CD4-positive, alpha-beta T cell treated with Interleukin-17A for 1 hour (primary cell): ENCODE results near the gene NEUROD2.

Experiments used
- DNase-seq: peaks from one replicate; pipeline ENCODE4 v3.0.0-alpha.2; 2020

Gene NEUROD2

GRCh38 chr17:39618246-39618913, 10.7 kb upstream of the NEUROD2 start:
- no peak for DNase-seq

- peak; percentile 51 for DNase-seq
These were observed 9.9 kb upstream of the NEUROD2 start for GRCh38 chr17:39617446-39618245.

GRCh38 chr17:39617100-39617445, 9.4 kb upstream of the NEUROD2 start:
- DNase-seq = no peak

- DNase-seq = no peak
These were observed 7.7 kb upstream of the NEUROD2 start for GRCh38 chr17:39615434-39615833.

- no peak for DNase-seq
These were observed 6.9 kb upstream of the NEUROD2 start for GRCh38 chr17:39614545-39615157.

GRCh38 chr17:39612935-39613464, 5.3 kb upstream of the NEUROD2 start:
- no peak for DNase-seq

- no peak for DNase-seq
These were observed 4.7 kb upstream of the NEUROD2 start for GRCh38 chr17:39612291-39612894.

GRCh38 chr17:39611401-39612112, 3.8 kb upstream of the NEUROD2 start:
- DNase-seq = no peak

- DNase-seq = no peak
These were observed 1.8 kb upstream of the NEUROD2 start for GRCh38 chr17:39609416-39610025.

- DNase-seq = no peak
These were observed 642 bp upstream of the NEUROD2 start for GRCh38 chr17:39608142-39608981.

GRCh38 chr17:39607057-39607850, 466 bp downstream of the NEUROD2 start:
- no peak for DNase-seq

- no peak for DNase-seq
These were observed 1.2 kb downstream of the NEUROD2 start for GRCh38 chr17:39606434-39607056.

GRCh38 chr17:39605492-39606433, 2.0 kb downstream of the NEUROD2 start:
- no peak for DNase-seq

GRCh38 chr17:39604911-39605491, 2.7 kb downstream of the NEUROD2 start:
- DNase-seq = no peak

GRCh38 chr17:39603304-39604016, 4.3 kb downstream of the NEUROD2 start:
- DNase-seq = no peak

- no peak for DNase-seq
These were observed 5.0 kb downstream of the NEUROD2 start for GRCh38 chr17:39602533-39603303.
